B cell (primary cell): ENCODE results near the gene INTS3.

ENCODE experiments used
- CTCF ChIP-seq: fragments of 200-600 bp; IDR thresholded peaks from one replicate; pipeline ENCODE4 v1.8.0; 2022; ENCODE audit warnings: antibody characterized with exemption, mild to moderate bottlenecking
- EZH2 ChIP-seq: IDR thresholded peaks from 2 replicates; pipeline ENCODE4 v1.6.1; 2012; ENCODE audit warnings: borderline replicate concordance, low read depth, mild to moderate bottlenecking, moderate library complexity, low read length; ENCODE audit not compliant: insufficient read depth, poor library complexity, severe bottlenecking

GRCh38 chr1:153697191-153698019, 30.4 kb upstream of the INTS3 start:
- TF ChIP-seq EZH2 (no peak), CTCF (no peak)
